A549 (cell line): Measurements from ENCODE around the gene AKR1C1.

Experiments
- BCL3 ChIP-seq: fragments of >200 bp; sonication (Bioruptor Twin); formaldehyde crosslinking; IDR thresholded peaks from 3 replicates; pipeline ENCODE4 v1.6.1; 2016
- CEBPB ChIP-seq, 2 experiments: fragments of >200 bp in 1 of 2; sonication (Bioruptor Twin) in 1 of 2; formaldehyde crosslinking in 1 of 2; IDR thresholded peaks; 2 replicates each; pipeline ENCODE4 v1.6.1; 2012 to 2016
- CTCF ChIP-seq: fragments of >200 bp; sonication (Bioruptor Twin); formaldehyde crosslinking; IDR thresholded peaks from 3 replicates; pipeline ENCODE4 v1.5.1; 2016
- HDAC2 ChIP-seq: fragments of 200-600 bp; sonication (generic); IDR thresholded peaks from 2 replicates; pipeline ENCODE4 v1.6.1; 2016
- HES2 ChIP-seq: fragments of >200 bp; sonication (Bioruptor Twin); formaldehyde crosslinking; IDR thresholded peaks from 2 replicates; pipeline ENCODE4 v1.6.1; 2016
- HMGXB4 ChIP-seq: fragments of 250-450 bp; sonication (Bioruptor Pico); IDR thresholded peaks from 2 replicates; pipeline ENCODE4 v1.5.0; 2021; ENCODE audit warnings: mild to moderate bottlenecking, moderate library complexity, borderline replicate concordance
- JUNB ChIP-seq: fragments of >200 bp; sonication (Bioruptor Twin); formaldehyde crosslinking; IDR thresholded peaks from 2 replicates; pipeline ENCODE4 v1.6.1; 2016
- MAFK ChIP-seq: fragments of 450-650 bp; IDR thresholded peaks from 2 replicates; pipeline ENCODE4 v1.6.1; 2014; ENCODE audit not compliant: partially characterized antibody
- PHF8 ChIP-seq: fragments of 200-600 bp; sonication (generic); IDR thresholded peaks from 2 replicates; pipeline ENCODE4 v1.6.1; 2016; ENCODE audit warnings: low read depth, mild to moderate bottlenecking, antibody characterized with exemption, moderate library complexity, borderline replicate concordance
- RCOR1 ChIP-seq: fragments of 150-350 bp; IDR thresholded peaks from 2 replicates; pipeline ENCODE4 v1.6.1; 2014; ENCODE audit warnings: antibody characterized with exemption, low read length, low read depth
- RFX5 ChIP-seq: fragments of 450-650 bp; IDR thresholded peaks from 2 replicates; pipeline ENCODE4 v1.7.1; 2014; ENCODE audit warnings: antibody characterized with exemption, mild to moderate bottlenecking, moderate library complexity
- ZSCAN20 ChIP-seq: fragments of 250-450 bp; sonication (Bioruptor Pico); IDR thresholded peaks from 2 replicates; pipeline ENCODE4 v1.8.0; 2022; ENCODE audit warnings: mild to moderate bottlenecking, moderate library complexity

- TF ChIP-seq CTCF (no peak), MAFK (no peak), RCOR1 (no peak), HMGXB4 (CRISPR knock-in tag) (no peak; the same call in none of the 2 replicates), CEBPB (IDR thresholded peaks at IDR 0.05) (no peak), JUNB (no peak), BCL3 (no peak), RFX5 (no peak), HDAC2 (no peak), HES2 (no peak), PHF8 (no peak), ZSCAN20 (no peak)
Measured at GRCh38 chr10:4990217-4990616, 27.0 kb downstream of the AKR1C1 start.
